DOHH2 (cell line): ENCODE measurements around the gene IL19.

ENCODE experiments used
- H3F3A ChIP-seq: fragments of 200-600 bp; sonication (generic), shearing (Covaris generic); 2 replicates; pipeline ENCODE4 v1.6.0; 2016; ENCODE audit warnings: antibody characterized with exemption, mild to moderate bottlenecking; ENCODE audit not compliant: control insufficient read depth, insufficient read depth
- H3K27ac ChIP-seq: fragments of 200-600 bp; sonication (generic); 2 replicates; pipeline ENCODE4 v1.5.1; 2014; ENCODE audit warnings: low read depth, mild to moderate bottlenecking, low read length, moderate library complexity
- H3K27me3 ChIP-seq: fragments of 200-600 bp; sonication (generic); 2 replicates; pipeline ENCODE4 v1.6.1; 2014; ENCODE audit warnings: mild to moderate bottlenecking, low read length, mixed read lengths; ENCODE audit not compliant: control insufficient read depth
- H3K36me3 ChIP-seq: fragments of 200-600 bp; sonication (generic); 2 replicates; pipeline ENCODE4 v1.6.1; 2014; ENCODE audit warnings: mild to moderate bottlenecking, low read length, moderate library complexity, mixed read lengths; ENCODE audit not compliant: control insufficient read depth
- H3K4me1 ChIP-seq: fragments of 200-600 bp; sonication (generic); 2 replicates; pipeline ENCODE4 v1.6.1; 2014; ENCODE audit warnings: mild to moderate bottlenecking, low read length, mixed read lengths; ENCODE audit not compliant: control insufficient read depth
- H3K4me2 ChIP-seq: fragments of 200-600 bp; sonication (generic); 2 replicates; pipeline ENCODE4 v1.6.0; 2014; ENCODE audit warnings: mild to moderate bottlenecking, low read length, moderate library complexity
- H3K4me3 ChIP-seq: fragments of 200-600 bp; sonication (generic); 2 replicates; pipeline ENCODE4 v1.5.1; 2014; ENCODE audit warnings: mild to moderate bottlenecking, low read length, mixed read lengths
- H3K79me2 ChIP-seq: fragments of 200-600 bp; sonication (generic); 2 replicates; pipeline ENCODE4 v1.6.1; 2014; ENCODE audit warnings: mild to moderate bottlenecking, low read length, mixed read lengths; ENCODE audit not compliant: control insufficient read depth
- H3K9me2 ChIP-seq: fragments of 200-600 bp; sonication (generic); replicated peaks from 2 replicates; pipeline ENCODE4 v1.6.1; 2014; ENCODE audit warnings: mild to moderate bottlenecking, low read length, mixed read lengths; ENCODE audit not compliant: control insufficient read depth
- H3K9me3 ChIP-seq: fragments of 200-600 bp; sonication (generic); 2 replicates; pipeline ENCODE4 v1.6.1; 2014; ENCODE audit warnings: antibody characterized with exemption, low read length, mixed read lengths; ENCODE audit not compliant: control insufficient read depth, insufficient read depth
- H4K20me1 ChIP-seq: fragments of 200-600 bp; sonication (generic); 2 replicates; pipeline ENCODE4 v1.6.0; 2014; ENCODE audit warnings: low read depth, mild to moderate bottlenecking, antibody characterized with exemption, low read length, moderate library complexity; ENCODE audit not compliant: control insufficient read depth, insufficient read depth
- CTCF ChIP-seq: fragments of 200-600 bp; sonication (generic); IDR thresholded peaks from one replicate; pipeline ENCODE4 v1.5.1; 2014; ENCODE audit warnings: antibody characterized with exemption, mild to moderate bottlenecking, low read depth, low read length; ENCODE audit not compliant: poor library complexity, severe bottlenecking
- EZH2phosphoT487 ChIP-seq: fragments of 200-600 bp; sonication (generic); IDR thresholded peaks from 2 replicates; pipeline ENCODE4 v1.6.1; 2017; ENCODE audit warnings: borderline replicate concordance, mild to moderate bottlenecking, antibody characterized with exemption, low read length, moderate library complexity, mixed read lengths

IL19 gene

GRCh38 chr1:206799311-206799710 is 28.7 kb downstream of the IL19 start:
- no peaks in the 10 kb centered on the region for H3K9me2 ChIP-seq
- H4K20me1 ChIP-seq: no peaks in the 10 kb centered on the region
- no peak overlapping the region for H3K27ac ChIP-seq
- no peak overlapping the region for H3K4me3 ChIP-seq
- H3K27me3 ChIP-seq: peaks cover 56% of the 10 kb centered on the region
- TF ChIP-seq EZH2phosphoT487 (no peak), CTCF (no peak)
- no peak overlapping the region for H3K4me2 ChIP-seq
- H3F3A ChIP-seq: no peaks in the 10 kb centered on the region
- no peaks in the 10 kb centered on the region for H3K79me2 ChIP-seq
- peaks cover 5% of the 10 kb centered on the region for H3K4me1 ChIP-seq
- no peaks in the 10 kb centered on the region for H3K36me3 ChIP-seq
- no peaks in the 10 kb centered on the region for H3K9me3 ChIP-seq

GRCh38 chr1:206800411-206800810 is 29.8 kb downstream of the IL19 start:
- Histone ChIP-seq H3K4me3 (no peak overlapping the region), H3K27me3 (peaks cover 56% of the 10 kb centered on the region), H3K79me2 (no peaks in the 10 kb centered on the region), H3F3A (no peaks in the 10 kb centered on the region), H4K20me1 (no peaks in the 10 kb centered on the region), H3K36me3 (no peaks in the 10 kb centered on the region), H3K4me2 (no peak overlapping the region), H3K27ac (no peak overlapping the region), H3K9me3 (no peaks in the 10 kb centered on the region), H3K9me2 (no peaks in the 10 kb centered on the region), H3K4me1 (peaks cover 5% of the 10 kb centered on the region)
- TF ChIP-seq CTCF: no peak
- TF ChIP-seq EZH2phosphoT487: no peak

- Histone ChIP-seq H3K4me1 (peaks cover 5% of the 10 kb centered on the region), H3K27ac (no peak overlapping the region), H3K36me3 (no peaks in the 10 kb centered on the region), H3K4me2 (no peak overlapping the region), H3K27me3 (peaks cover 58% of the 10 kb centered on the region), H3K4me3 (no peak overlapping the region), H3K79me2 (no peaks in the 10 kb centered on the region), H3K9me3 (no peaks in the 10 kb centered on the region), H3F3A (no peaks in the 10 kb centered on the region), H4K20me1 (no peaks in the 10 kb centered on the region), H3K9me2 (no peaks in the 10 kb centered on the region)
- TF ChIP-seq EZH2phosphoT487 (no peak), CTCF (no peak)
Observed at GRCh38 chr1:206800891-206801290, 30.3 kb downstream of the IL19 start.

GRCh38 chr1:206801467-206801866 is 30.9 kb downstream of the IL19 start:
- H3F3A ChIP-seq: no peaks in the 10 kb centered on the region
- TF ChIP-seq CTCF (no peak), EZH2phosphoT487 (no peak)
- peaks cover 5% of the 10 kb centered on the region for H3K4me1 ChIP-seq
- no peaks in the 10 kb centered on the region for H4K20me1 ChIP-seq
- H3K36me3 ChIP-seq: no peaks in the 10 kb centered on the region
- H3K27me3 ChIP-seq: peaks cover 63% of the 10 kb centered on the region
- no peak overlapping the region for H3K4me3 ChIP-seq
- H3K9me2 ChIP-seq: no peaks in the 10 kb centered on the region
- H3K4me2 ChIP-seq: no peak overlapping the region
- no peak overlapping the region for H3K27ac ChIP-seq
- no peaks in the 10 kb centered on the region for H3K79me2 ChIP-seq
- H3K9me3 ChIP-seq: no peaks in the 10 kb centered on the region
